ENCODE measurements around the gene AIFM1. TPM values are rescaled to one million over a fixed set of nuclear protein-coding genes. Genes with fewer than 3 reads are reported as not detected.
A peak's percentile ranks its signal among the peaks of the same experiment; 100 is the strongest.

Gene AIFM1
- total and polyA plus RNA-seq, 8 donors: 2.9 to 33.5 (median 26.4) TPM

DNA sequence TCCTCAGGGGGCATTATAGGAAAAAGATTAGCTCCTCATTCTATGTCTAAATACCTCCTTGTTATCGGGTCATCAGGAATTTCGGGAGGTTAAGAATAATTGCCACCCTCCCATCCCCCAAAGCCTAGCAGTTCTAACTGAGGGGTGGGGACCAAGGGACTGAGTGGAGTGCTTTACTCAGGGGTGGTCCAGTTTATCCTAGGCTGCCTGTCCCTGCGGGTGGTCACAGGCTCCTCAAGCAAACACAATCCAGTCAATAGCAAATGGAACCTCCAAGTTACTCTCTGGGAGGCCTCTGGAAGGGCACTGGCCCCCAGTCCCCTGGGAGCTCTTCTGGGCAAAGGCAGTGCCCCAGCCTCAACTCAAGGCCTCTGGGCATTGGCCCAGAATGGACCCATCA is 62.0 kb downstream of the AIFM1 start:
- whole genome bisulfite sequencing, 5 donors: 67 to 83% (median 78%) methylated on average over 3 of the region's 3 CpGs
- no peak for DNase-seq
- intact Hi-C loops (cut with DNase I; ENCODE audit: low total_unique reads): no loop called here

DNA sequence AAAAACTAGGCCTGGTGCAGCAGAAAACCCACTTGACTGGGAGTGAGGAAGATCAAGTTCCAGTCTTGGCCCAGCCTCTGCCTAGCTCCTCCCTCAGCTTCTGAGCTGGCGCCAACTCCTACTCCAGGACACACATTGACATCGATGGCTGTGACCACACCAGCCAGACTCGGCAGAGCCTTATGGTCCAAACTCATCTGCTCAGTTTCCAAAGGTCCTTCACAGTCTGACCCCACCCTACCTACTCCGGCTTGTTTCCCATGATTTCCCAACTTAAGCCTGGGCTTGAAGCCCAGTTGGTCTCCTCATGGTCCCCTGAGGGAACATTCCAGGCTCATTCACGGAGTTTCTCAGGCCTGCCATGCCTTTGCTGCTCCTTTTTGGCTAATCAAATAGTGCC is 65.5 kb downstream of the AIFM1 start:
- intact Hi-C loops (cut with DNase I; ENCODE audit: low total_unique reads): no loop called here
- no peak for DNase-seq
- no peaks in the 10 kb centered on the region for H3K27me3 ChIP-seq

More for the DNA sequence above, 62.0 kb downstream of the AIFM1 start:
- H3K27ac ChIP-seq: no peak overlapping the region
- no peaks in the 10 kb centered on the region for H3K36me3 ChIP-seq
- H3K27me3 ChIP-seq: no peaks in the 10 kb centered on the region
- peaks cover 14 to 71% (median 41%) of the 10 kb centered on the region in 4 donors for H3K4me1 ChIP-seq
- TF ChIP-seq EP300 (IDR thresholded peaks at IDR 0.05): no peak
- TF ChIP-seq POLR2A (IDR thresholded peaks at IDR 0.05): no peak
- no peak for TF ChIP-seq POLR2AphosphoS5 (IDR thresholded peaks at IDR 0.05)
- TF ChIP-seq, protein P1, sequence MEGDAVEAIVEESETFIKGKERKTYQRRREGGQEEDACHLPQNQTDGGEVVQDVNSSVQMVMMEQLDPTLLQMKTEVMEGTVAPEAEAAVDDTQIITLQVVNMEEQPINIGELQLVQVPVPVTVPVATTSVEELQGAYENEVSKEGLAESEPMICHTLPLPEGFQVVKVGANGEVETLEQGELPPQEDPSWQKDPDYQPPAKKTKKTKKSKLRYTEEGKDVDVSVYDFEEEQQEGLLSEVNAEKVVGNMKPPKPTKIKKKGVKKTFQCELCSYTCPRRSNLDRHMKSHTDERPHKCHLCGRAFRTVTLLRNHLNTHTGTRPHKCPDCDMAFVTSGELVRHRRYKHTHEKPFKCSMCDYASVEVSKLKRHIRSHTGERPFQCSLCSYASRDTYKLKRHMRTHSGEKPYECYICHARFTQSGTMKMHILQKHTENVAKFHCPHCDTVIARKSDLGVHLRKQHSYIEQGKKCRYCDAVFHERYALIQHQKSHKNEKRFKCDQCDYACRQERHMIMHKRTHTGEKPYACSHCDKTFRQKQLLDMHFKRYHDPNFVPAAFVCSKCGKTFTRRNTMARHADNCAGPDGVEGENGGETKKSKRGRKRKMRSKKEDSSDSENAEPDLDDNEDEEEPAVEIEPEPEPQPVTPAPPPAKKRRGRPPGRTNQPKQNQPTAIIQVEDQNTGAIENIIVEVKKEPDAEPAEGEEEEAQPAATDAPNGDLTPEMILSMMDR (IDR thresholded peaks at IDR 0.05): no peak
- no peak overlapping the region for H3K4me3 ChIP-seq
- no peaks in the 10 kb centered on the region for H3K9me3 ChIP-seq

GRCh38 chrX:130098210-130098552 is 67.5 kb downstream of the AIFM1 start:
- intact Hi-C loops (cut with DNase I; ENCODE audit: low total_unique reads): no loop called here
- no peaks in the 10 kb centered on the region for H3K27me3 ChIP-seq
- DNase-seq: no peak
- WGBS, 5 donors: 24 to 49% (median 33%) methylated on average over 4 to 5 of the region's 5 CpGs
- H3K9me3 ChIP-seq: no peaks in the 10 kb centered on the region
- no peaks in the 10 kb centered on the region for H3K36me3 ChIP-seq
- peaks cover 19 to 50% (median 38%) of the 10 kb centered on the region in 4 donors for H3K4me1 ChIP-seq
- TF ChIP-seq POLR2AphosphoS5 (IDR thresholded peaks at IDR 0.05) (no peak), POLR2A (IDR thresholded peaks at IDR 0.05) (no peak)
- TF ChIP-seq, protein P1 (IDR thresholded peaks at IDR 0.05): no peak
- no peak overlapping the region for H3K4me3 ChIP-seq
- peak overlapping the region; percentile 55 to 72 (median 69) for H3K27ac ChIP-seq

More for the DNA sequence above, 65.5 kb downstream of the AIFM1 start:
- Histone ChIP-seq H3K4me1 (peaks cover 19 to 50% (median 36%) of the 10 kb centered on the region in 4 donors), H3K4me3 (no peak overlapping the region), H3K27ac (peak overlapping the region in 3 of 5 donors; percentile 22 to 69 (median 47)), H3K9me3 (no peaks in the 10 kb centered on the region), H3K36me3 (no peaks in the 10 kb centered on the region)
- WGBS, 5 donors: 42 to 74% (median 55%) methylated on average over 4 to 5 of the region's 5 CpGs
- peak in 1 of 3 donors; percentile 6 for TF ChIP-seq POLR2AphosphoS5 (IDR thresholded peaks at IDR 0.05)
- TF ChIP-seq, protein P1 (IDR thresholded peaks at IDR 0.05): no peak

DNA sequence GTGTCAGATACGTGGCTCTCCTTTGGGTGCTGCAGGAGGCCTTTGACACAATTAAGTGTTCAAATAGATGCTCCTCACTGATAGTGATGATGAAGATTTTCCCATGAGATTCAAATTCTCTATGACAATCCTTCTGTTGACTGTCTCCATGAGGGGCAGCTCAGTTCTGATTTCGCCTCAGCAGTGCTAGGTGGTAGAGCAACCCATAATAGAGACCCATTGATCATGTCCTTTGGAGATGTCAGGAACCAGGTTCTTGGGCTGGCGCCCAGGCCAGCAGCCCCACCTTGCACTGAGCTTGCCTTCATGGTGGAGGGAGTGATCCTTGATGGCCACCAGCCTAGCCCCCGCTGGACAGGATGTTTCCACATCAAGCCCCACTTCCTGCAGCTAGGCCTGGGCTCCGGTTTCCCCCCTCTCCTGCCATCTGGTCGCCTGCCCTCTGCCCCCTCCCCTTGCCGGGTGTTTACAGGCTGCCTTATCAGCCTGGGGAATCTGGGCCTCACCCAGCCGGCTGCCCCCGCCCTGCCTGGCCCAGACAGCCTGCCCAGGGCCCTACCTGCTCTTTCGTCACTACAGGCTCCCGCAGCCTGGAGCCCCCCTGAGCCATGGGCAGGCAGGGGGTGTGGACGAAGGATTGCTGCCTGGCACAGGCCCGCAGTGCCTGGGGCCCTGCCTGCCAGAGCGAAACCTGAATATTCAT is 68.0 kb downstream of the AIFM1 start:
- H3K36me3 ChIP-seq: no peaks in the 10 kb centered on the region
- no peak overlapping the region for H3K4me3 ChIP-seq
- H3K9me3 ChIP-seq: no peaks in the 10 kb centered on the region
- peak overlapping the region; percentile 55 to 72 (median 69) for H3K27ac ChIP-seq
- H3K4me1 ChIP-seq: peaks cover 19 to 52% (median 40%) of the 10 kb centered on the region in 4 donors
- peak; percentile 53 to 87 for DNase-seq
- H3K27me3 ChIP-seq: no peaks in the 10 kb centered on the region
- TF ChIP-seq POLR2A (IDR thresholded peaks at IDR 0.05): no peak
- TF ChIP-seq, protein P1 (IDR thresholded peaks at IDR 0.05): no peak
- intact Hi-C loops (cut with DNase I; ENCODE audit: low total_unique reads): no loop called here
- WGBS, 5 donors: 24 to 57% (median 33%) methylated on average over 10 to 14 of the region's 14 CpGs
